ENCODE results near the gene MYH15. TPM values are rescaled to one million over a fixed set of nuclear protein-coding genes. Genes with fewer than 3 reads are reported as not detected.

The MYH15 gene
- total RNA-seq (1.2 TPM), polyA plus RNA-seq (0.10 TPM)

DNA sequence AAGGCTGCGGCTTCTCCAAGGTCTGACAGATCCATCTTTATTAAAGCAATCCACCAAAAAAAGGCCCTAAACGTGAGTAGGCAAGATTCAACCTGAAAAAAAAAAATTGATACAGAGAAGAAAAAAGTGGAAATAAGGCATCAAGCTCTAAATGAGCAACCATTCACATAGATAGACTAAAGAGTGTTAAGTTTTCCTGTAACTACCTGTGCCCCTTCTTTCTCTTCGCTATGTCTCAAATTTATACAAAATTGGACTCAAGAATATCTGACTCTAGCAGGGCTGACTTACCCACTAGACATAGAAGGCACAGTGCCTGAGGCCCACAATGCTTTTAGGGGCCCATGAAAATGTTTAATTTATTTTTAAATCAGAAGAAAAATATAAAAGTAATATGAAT lies at the start of gene MYH15:
TSS of gene MYH15 (minus strand) at position 101 of the 400 bp plus-strand sequence. CDS start at position 35, 66 bp downstream.
- no peaks in the 10 kb centered on the region for H3K4me1 ChIP-seq (ENCODE audit: insufficient read depth)
- 93% methylated on average over 3 of the region's 3 CpGs for WGBS
- no peak for DNase-seq (ENCODE audit: extremely low spot score)
- no peak within 1 kb of the TSS for H3K27ac ChIP-seq (ENCODE audit: low read depth)
- H3K36me3 ChIP-seq (ENCODE audit: insufficient read depth) = no peaks in the 10 kb centered on the region
- H3K4me3 ChIP-seq (ENCODE audit: low read depth, low read length) = no peak within 1 kb of the TSS

DNA sequence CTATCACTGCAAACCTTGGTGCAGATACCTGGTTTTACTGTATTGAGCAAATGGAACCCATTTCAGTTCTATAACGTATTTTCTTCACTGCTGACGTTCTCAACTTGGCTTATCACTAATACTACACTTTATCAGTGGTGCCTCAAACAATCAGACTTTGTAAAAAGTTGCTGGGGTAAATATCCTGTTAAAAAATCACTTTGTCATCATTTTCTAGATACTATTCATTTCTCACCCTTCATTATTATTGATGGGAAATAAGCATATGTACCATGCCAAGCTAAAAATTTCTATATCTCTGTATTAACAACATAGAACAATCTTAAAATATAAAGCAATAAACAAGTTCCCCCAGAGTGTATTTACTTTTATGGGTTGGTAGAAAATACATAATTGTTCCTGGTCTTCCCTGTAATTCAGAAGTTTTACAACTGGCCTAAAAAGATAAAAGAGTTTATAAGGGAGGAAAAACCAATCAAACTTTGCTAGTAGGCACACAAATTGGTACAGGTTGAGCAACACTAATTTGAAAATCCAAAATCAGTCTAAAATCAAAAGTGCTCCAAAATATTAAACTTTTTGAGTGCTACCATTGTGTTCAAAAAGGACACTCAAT lies 45.7 kb upstream of the MYH15 start:
- H3K4me1 ChIP-seq (ENCODE audit: insufficient read depth) = no peaks in the 10 kb centered on the region
- no peaks in the 10 kb centered on the region for H3K36me3 ChIP-seq (ENCODE audit: insufficient read depth)
- 75% methylated on average over 2 of the region's 2 CpGs for WGBS
- no peak overlapping the region for H3K27ac ChIP-seq (ENCODE audit: low read depth)
- no peak overlapping the region for H3K4me3 ChIP-seq (ENCODE audit: low read depth, low read length)
- no peak for DNase-seq (ENCODE audit: extremely low spot score)

DNA sequence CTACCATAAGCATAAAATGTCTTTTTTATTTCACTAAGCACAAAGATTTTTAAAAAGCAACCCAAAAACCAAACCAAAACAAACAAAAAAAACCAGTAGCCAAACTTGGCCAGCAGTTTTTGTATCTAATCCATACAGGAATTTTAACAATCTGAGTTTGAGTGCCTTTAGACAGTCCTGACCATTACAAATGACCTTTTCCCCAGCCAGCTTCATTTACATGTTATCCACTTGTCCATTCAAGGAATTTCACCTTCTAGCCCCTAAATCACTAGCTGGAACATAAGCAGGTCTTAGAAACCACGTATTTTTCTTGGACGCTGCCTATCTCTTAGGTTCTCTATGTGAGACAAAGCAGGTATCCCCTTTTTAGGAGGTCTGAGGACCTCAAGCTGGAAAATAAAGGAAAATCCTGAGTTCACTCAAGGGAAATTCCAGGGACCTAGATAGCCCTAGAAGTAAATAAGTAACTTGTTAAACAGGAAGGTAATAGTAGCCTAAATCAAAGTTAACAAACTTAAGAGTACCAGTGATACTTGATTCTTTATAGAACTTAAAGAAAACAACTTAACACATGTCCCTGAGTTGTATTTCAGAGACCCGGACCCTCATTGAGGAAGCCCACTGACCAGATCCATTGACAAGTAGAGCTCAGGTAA lies 44.6 kb upstream of the MYH15 start:
- H3K27ac ChIP-seq (ENCODE audit: low read depth) = no peak overlapping the region
- no peaks in the 10 kb centered on the region for H3K4me1 ChIP-seq (ENCODE audit: insufficient read depth)
- WGBS = 62% methylated on average over 3 of the region's 3 CpGs
- H3K36me3 ChIP-seq (ENCODE audit: insufficient read depth) = no peaks in the 10 kb centered on the region
- no peak overlapping the region for H3K4me3 ChIP-seq (ENCODE audit: low read depth, low read length)
- no peak for DNase-seq (ENCODE audit: extremely low spot score)

DNA sequence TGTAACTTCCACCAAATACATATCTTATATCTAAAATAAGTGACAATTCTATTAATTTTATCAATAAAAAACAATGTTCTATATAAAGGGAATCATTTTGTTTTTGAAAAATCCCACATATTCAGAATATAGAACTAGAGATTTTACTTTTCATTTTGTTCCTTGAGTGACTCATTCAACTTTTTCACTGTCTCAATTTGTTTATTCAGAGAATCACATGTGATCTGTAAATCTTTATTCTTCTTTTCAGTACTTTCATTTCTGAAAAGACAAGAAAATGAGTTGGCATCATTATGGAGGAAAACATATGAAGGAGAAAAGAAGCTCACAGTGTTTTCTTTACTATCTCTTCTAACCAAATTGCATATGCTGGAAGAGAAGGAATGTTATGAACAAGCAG lies 43.8 kb upstream of the MYH15 start:
- H3K27ac ChIP-seq (ENCODE audit: low read depth) = no peak overlapping the region
- H3K4me1 ChIP-seq (ENCODE audit: insufficient read depth) = no peaks in the 10 kb centered on the region
- DNase-seq (ENCODE audit: extremely low spot score) = no peak
- no peaks in the 10 kb centered on the region for H3K36me3 ChIP-seq (ENCODE audit: insufficient read depth)
- H3K4me3 ChIP-seq (ENCODE audit: low read depth, low read length) = no peak overlapping the region

DNA sequence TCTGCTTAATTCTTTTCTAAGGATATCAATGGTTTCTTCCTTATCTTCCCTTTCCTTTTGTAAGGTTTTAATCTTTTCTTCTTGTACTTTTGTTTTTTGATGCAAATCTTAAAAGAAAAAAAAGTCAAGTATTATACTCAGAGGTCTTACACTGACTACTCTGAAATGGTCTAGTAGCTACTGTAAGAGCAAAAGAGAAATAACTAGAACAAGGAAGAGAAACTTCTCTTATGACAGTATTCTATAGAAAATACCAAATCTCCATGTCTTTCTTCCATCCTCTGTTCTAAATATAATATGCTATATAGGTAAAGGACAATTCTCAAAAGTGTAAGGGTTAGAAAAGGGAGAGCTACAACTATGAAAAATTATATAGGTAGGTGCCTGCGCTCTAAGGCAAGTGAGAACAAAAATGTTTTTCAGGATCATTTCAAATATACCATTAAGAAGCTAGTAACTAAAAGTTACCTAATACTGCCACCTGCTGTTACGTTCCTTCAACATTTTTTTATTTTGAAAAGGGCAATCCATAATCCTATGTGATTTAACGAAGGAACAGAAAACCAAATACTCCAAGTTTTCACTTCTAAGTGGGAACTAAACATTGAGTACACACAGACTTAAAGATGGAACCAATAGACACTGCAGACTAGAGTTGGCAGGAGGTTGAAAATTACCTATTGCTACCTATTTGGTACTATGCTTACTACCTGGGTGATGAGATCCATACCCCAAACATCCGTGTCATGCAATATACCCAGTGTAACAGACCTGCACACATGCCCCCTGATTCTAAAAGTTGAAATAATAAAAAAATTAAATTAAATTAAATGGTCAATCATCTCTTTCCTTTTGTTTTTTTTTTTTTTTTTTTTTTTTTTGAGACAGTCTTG lies 42.1 kb upstream of the MYH15 start:
- no peaks in the 10 kb centered on the region for H3K4me1 ChIP-seq (ENCODE audit: insufficient read depth)
- H3K36me3 ChIP-seq (ENCODE audit: insufficient read depth) = no peaks in the 10 kb centered on the region
- WGBS = 56% methylated on average over 4 of the region's 4 CpGs
- H3K4me3 ChIP-seq (ENCODE audit: low read depth, low read length) = no peak overlapping the region
- no peak for DNase-seq (ENCODE audit: extremely low spot score)
- H3K27ac ChIP-seq (ENCODE audit: low read depth) = no peak overlapping the region

DNA sequence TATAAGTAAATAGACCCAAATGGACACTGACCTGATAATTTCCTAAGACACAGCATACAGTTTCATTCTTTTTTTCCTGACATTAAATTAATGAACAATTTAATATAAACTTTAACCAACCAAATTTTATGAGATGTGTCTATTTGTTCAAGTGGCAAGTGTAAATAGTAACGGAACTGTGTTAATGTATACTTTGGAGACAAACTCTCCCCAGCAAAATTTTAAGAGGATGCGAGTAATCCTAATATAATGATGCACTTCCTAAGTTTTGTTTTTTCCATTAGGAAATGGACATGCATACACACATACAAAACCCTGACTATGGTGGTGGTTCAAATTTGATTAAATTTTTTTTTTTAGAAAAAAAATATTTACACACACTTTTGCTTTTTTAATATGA lies 38.5 kb upstream of the MYH15 start:
- no peak for DNase-seq (ENCODE audit: extremely low spot score)
- Histone ChIP-seq H3K27ac (ENCODE audit: low read depth) (no peak overlapping the region), H3K4me1 (ENCODE audit: insufficient read depth) (no peaks in the 10 kb centered on the region), H3K36me3 (ENCODE audit: insufficient read depth) (no peaks in the 10 kb centered on the region), H3K4me3 (ENCODE audit: low read depth, low read length) (no peak overlapping the region)
- WGBS = 94% methylated on average over 2 of the region's 2 CpGs

DNA sequence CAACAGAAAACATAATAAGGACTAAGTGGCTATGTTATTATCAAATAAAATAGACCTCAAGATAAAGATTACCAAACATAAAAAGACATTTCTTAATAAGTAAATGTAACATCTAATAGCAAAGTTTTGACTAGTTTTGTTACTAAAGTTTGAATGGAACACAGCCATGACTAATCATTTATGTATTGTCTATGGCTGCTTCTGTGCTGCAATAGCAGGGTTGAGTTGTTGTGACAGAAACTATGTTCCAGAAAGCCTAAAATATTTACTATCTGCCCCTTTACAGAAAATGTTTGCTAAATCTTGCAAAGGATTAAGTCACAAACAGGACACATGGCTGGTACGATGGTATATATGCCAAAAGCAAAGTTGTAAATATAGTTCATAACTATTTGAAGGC lies 37.9 kb upstream of the MYH15 start:
- H3K4me3 ChIP-seq (ENCODE audit: low read depth, low read length) = no peak overlapping the region
- H3K4me1 ChIP-seq (ENCODE audit: insufficient read depth) = no peaks in the 10 kb centered on the region
- 60% methylated on average over 1 of the region's 1 CpG for WGBS
- no peak overlapping the region for H3K27ac ChIP-seq (ENCODE audit: low read depth)
- DNase-seq (ENCODE audit: extremely low spot score) = no peak
- no peaks in the 10 kb centered on the region for H3K36me3 ChIP-seq (ENCODE audit: insufficient read depth)

DNA sequence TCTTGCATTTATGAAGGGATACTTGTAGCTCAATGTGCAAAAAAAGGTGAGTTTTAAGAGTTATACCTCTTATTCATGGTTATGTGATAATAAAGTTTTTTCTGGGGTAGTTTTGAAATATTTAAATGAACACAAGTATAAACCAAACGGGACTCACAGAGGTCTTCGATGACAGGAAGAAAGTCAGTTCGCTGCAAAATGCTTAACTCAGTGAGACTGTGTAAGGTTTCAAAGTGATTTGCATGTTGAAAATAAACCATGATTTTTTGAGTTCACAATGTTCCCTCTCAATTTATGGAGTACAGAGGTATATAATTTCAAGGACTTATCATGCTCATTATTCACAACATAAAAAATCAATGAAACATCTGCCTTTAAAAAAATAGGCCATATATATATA lies 36.3 kb upstream of the MYH15 start:
- H3K36me3 ChIP-seq (ENCODE audit: insufficient read depth) = no peaks in the 10 kb centered on the region
- no peak overlapping the region for H3K27ac ChIP-seq (ENCODE audit: low read depth)
- DNase-seq (ENCODE audit: extremely low spot score) = no peak
- no peak overlapping the region for H3K4me3 ChIP-seq (ENCODE audit: low read depth, low read length)
- 69% methylated on average over 3 of the region's 3 CpGs for WGBS
- H3K4me1 ChIP-seq (ENCODE audit: insufficient read depth) = no peaks in the 10 kb centered on the region

DNA sequence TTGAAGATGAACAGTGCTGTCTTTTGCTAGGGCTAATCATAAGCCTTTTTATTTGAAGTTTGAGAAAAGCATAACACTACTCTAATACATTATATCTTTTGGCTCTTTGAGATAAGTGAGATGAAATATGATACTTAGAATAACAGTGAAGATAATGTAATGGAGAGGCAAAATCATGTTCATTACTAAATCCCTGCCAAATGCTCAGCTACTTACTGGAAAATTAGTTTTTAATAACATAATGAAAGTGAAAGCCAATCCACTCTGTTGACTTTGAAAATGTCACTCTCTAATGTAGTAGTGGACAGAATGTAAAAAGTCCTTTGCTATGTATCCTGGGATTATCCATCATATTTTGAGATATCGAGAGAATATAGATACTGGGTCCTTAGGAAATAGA lies 35.9 kb upstream of the MYH15 start:
- 60% methylated on average over 1 of the region's 1 CpG for WGBS
- Histone ChIP-seq H3K4me3 (ENCODE audit: low read depth, low read length) (no peak overlapping the region), H3K36me3 (ENCODE audit: insufficient read depth) (no peaks in the 10 kb centered on the region), H3K4me1 (ENCODE audit: insufficient read depth) (no peaks in the 10 kb centered on the region), H3K27ac (ENCODE audit: low read depth) (no peak overlapping the region)
- no peak for DNase-seq (ENCODE audit: extremely low spot score)

DNA sequence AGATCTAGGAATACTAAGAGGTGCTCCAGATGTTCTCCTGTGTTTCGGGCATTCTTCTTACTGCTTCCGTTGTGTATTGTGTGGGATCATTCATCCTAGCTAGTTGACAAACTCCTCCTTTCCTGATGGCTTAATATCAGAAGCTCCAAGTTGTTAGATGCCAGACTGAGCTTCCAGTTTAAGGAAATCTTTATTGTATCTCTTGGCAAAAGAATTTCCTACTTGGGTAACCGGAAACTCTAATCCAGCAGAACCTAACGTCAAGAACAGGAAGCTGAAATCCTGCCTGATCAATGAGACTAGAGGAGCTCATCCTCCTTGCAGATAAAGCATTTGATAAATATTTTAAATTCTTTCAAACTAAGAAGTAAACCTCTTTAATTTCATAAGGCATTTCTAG lies 27.7 kb upstream of the MYH15 start:
- 48% methylated on average over 4 of the region's 4 CpGs for WGBS
- no peak for DNase-seq (ENCODE audit: extremely low spot score)
- H3K4me1 ChIP-seq (ENCODE audit: insufficient read depth) = no peaks in the 10 kb centered on the region
- H3K27ac ChIP-seq (ENCODE audit: low read depth) = no peak overlapping the region
- no peaks in the 10 kb centered on the region for H3K36me3 ChIP-seq (ENCODE audit: insufficient read depth)
- H3K4me3 ChIP-seq (ENCODE audit: low read depth, low read length) = no peak overlapping the region

DNA sequence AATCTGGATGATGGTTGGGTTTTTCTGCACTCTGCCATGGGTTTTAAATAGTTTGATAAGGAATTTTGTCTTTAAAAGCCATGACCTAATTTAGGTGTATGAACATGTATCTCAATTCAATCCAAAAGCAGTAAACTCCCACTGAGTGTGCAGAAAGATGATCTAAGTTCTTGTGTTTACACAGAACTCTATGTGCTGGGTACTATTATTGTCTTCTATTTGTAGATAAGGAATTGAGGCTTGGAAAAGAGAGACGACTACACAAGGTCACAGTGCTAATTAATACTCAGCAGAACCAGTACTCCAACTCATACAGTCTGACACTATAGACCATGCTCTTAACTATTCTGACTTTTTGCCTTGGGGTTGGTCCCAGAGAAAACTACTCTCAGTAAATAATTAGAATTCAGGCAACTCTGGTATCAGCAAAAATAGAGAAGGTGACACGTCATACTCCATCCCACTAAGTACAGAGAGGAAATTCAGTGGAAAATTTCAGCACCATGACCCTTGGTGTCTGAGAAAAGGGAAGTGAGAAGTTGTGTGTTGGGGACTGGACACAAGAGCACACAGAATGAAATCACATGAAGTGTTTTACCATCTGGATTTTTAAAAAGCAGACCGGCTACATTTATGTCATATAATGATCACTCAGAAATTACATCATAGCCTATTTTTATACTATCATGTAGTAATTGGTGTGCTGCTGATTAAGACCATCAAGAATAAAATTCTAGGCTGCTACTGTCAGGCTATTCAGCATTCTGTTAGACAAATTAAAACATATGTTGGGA lies 18.3 kb upstream of the MYH15 start:
- 40% methylated on average over 3 of the region's 3 CpGs for WGBS
- Histone ChIP-seq H3K4me3 (ENCODE audit: low read depth, low read length) (no peak overlapping the region), H3K36me3 (ENCODE audit: insufficient read depth) (no peaks in the 10 kb centered on the region), H3K27ac (ENCODE audit: low read depth) (no peak overlapping the region), H3K4me1 (ENCODE audit: insufficient read depth) (no peaks in the 10 kb centered on the region)
- no peak for DNase-seq (ENCODE audit: extremely low spot score)

DNA sequence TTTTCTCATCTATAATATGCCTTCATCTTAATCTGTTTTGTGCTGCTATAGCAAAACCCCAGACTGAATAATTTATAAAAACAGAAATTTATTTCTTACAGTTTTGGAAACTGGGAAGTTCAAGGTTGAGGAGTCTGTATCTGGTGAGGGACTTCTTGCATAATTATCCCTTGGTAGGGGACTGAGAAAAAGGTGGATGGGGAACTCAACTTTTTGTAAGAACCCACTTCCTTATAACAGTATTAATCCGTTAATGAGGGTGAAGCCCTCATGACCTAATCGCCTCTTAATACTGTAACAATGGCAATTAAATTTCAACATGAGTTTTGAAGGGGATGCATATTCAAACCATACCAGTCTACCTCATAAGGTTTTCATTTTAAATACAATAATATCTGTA lies 17.4 kb upstream of the MYH15 start:
- WGBS = 83% methylated on average over 2 of the region's 2 CpGs
- Histone ChIP-seq H3K4me1 (ENCODE audit: insufficient read depth) (no peaks in the 10 kb centered on the region), H3K4me3 (ENCODE audit: low read depth, low read length) (no peak overlapping the region), H3K27ac (ENCODE audit: low read depth) (no peak overlapping the region), H3K36me3 (ENCODE audit: insufficient read depth) (no peaks in the 10 kb centered on the region)
- no peak for DNase-seq (ENCODE audit: extremely low spot score)

DNA sequence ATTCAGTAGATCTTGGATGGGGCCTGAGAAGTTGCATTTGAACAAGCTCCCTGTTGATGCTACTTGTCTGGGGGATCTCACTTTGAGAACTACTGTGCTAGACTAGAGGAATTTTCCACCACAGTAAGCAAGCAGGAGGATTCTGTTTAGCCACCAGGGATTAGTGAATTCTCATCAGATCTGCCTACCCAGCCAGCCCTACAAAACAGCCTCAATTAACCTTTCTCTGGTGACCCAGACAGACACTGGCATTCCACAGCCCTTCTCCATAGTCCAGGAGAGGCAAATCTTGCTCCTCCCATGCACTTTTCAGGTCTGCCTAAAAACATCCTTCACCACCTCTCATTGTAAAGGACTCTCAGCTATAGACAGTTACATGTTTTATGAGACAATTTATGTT lies 16.7 kb upstream of the MYH15 start:
- Histone ChIP-seq H3K36me3 (ENCODE audit: insufficient read depth) (no peaks in the 10 kb centered on the region), H3K4me3 (ENCODE audit: low read depth, low read length) (no peak overlapping the region), H3K27ac (ENCODE audit: low read depth) (no peak overlapping the region), H3K4me1 (ENCODE audit: insufficient read depth) (no peaks in the 10 kb centered on the region)
- no peak for DNase-seq (ENCODE audit: extremely low spot score)
